ENCODE data around the gene DCBLD1.

Gene DCBLD1

GRCh38 chr6:117561128-117561527 is 78.7 kb downstream of the DCBLD1 start:
- no peak for DNase-seq

GRCh38 chr6:117564681-117565080 is 82.2 kb downstream of the DCBLD1 start:
- no peak for DNase-seq

GRCh38 chr6:117568247-117568646 is 85.8 kb downstream of the DCBLD1 start:
- DNase-seq = no peak

GRCh38 chr6:117568831-117569410 is 86.4 kb downstream of the DCBLD1 start:
- DNase-seq = no peak

- DNase-seq = no peak
These were observed 90.7 kb downstream of the DCBLD1 start for GRCh38 chr6:117573006-117573680.

- no peak for DNase-seq
These were observed 91.7 kb downstream of the DCBLD1 start for GRCh38 chr6:117574198-117574597.

GRCh38 chr6:117585647-117586046 is 103.2 kb downstream of the DCBLD1 start:
- DNase-seq = no peak

GRCh38 chr6:117590447-117590846 is 108.0 kb downstream of the DCBLD1 start:
- DNase-seq = no peak

GRCh38 chr6:117591405-117591804 is 108.9 kb downstream of the DCBLD1 start:
- no peak for DNase-seq

- DNase-seq = no peak
These were observed 110.7 kb downstream of the DCBLD1 start for GRCh38 chr6:117592983-117593759.

- DNase-seq = no peak
These were observed 112.8 kb downstream of the DCBLD1 start for GRCh38 chr6:117595099-117595923.

- no peak for DNase-seq
These were observed 115.3 kb downstream of the DCBLD1 start for GRCh38 chr6:117597755-117598154.
